Articular chondrocyte of knee joint (primary cell): ENCODE results near the gene MPP1. TPM values are rescaled to one million over a fixed set of nuclear protein-coding genes. Genes with fewer than 3 reads are reported as not detected.

Experiments used
- small RNA-seq: library from RNA; depleted of rRNA; stranded (forward); fragments of <200 nt; gene quantifications from one replicate; pipeline ENCODE3, GENCODE V24; 2012
- total RNA-seq: library from RNA; depleted of rRNA; stranded (reverse); fragments of >200 nt; gene quantifications from 2 replicates; pipeline ENCODE4 v1.2.3, GENCODE V29; 2012

The MPP1 gene
- total RNA-seq = 16.8 and 18.6 TPM in 2 replicates

DNA sequence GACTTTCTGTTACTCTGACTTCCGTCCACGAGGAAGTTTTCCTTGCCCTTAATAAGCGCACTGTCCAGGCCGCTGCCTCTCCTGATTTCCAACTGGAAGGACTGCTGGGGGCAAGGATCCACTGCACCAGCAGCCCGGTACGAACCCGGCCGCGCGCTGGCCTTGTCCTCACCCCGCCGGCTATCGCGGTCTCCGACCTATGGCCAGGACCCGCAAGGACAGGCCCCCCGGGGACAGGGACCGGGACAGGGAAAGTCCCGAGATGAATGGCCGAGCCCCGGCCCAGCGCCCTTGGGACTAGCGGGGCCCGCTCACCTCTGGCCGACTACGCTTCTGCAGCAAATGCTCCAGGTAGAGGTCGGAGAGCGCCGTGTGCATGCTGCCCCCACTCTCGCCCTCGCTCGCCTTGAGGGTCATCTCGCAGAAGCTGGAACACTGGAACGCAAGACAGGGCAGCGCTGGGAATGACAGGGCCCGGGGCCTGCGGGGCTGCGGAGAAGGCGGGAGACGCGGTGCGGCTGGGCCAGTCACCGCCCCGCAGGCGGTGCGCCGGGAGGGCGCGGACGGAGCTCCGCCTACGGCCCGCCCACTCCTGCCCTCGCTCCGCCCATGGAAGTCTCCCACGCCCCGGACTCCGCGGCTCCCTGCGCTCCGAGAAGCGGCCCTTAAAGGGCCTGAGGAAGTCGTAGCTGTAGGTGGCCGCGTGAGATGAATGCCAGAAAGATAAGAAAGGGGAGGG is at the start of gene MPP1:
Gene MPP1 (minus strand): TSS at position 529 of the 739 bp plus-strand sequence. CDS start 112 bp downstream, at position 417.

DNA sequence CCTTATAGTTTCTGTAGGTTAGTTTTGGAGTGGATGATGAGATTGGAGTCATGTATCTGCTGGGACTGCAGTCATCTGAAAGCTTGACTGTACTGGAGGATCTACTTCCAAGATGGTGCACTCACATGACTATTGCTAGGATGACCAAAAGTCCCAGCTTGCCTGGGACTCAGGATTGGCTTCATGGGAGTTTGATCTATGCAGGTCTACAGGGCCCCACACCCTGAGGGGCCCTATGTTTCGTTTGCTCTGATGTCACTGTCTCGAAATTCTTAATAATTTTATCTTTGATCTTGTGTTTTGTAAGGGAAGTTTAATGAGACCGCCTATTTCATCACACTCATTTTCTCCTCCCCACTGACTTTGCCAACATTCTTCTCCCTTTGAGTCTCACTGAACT is 29.3 kb upstream of the MPP1 start, which contains the start of gene SMIM9:
Gene SMIM9 (minus strand): TSS at position 101 of the 400 bp plus-strand sequence. CDS start 3,806 bp downstream, outside the sequence.

GRCh38 chrX:154762537-154763296 is 42.6 kb downstream of the MPP1 start, which contains the start of gene DKC1:
DKC1 (plus strand) TSS chrX:154762864; CDS start chrX:154762966, 102 bp downstream.

GRCh38 chrX:154750301-154751202 is 54.7 kb downstream of the MPP1 start, which contains the start of gene GAB3:
GAB3 (minus strand) TSS chrX:154751077; CDS start chrX:154751025, 52 bp downstream.

Small RNA genes within 50 kb of the gene (small RNA-seq; reads per million reads assigned to genes)
- not detected for gene SNORA36A

Other genes with a start within 250 kb of the MPP1 start
- gene CTAG1A, start 220.4 kb downstream of the MPP1 start, total RNA-seq = not detected in 2 replicates
- gene CTAG1B, start 186.2 kb downstream of the MPP1 start, total RNA-seq = not detected in 2 replicates
- gene CTAG2, start 151.9 kb downstream of the MPP1 start, total RNA-seq = not detected in 2 replicates
- gene GAB3, start 54.4 kb downstream of the MPP1 start, total RNA-seq = 0.86 and 3.8 TPM in 2 replicates
- 22.2 and 29.5 TPM in 2 replicates for gene DKC1, start 42.6 kb downstream of the MPP1 start, total RNA-seq
- 0.22 TPM in 1 of 2 replicates, not detected in the other for gene SMIM9, start 29.2 kb upstream of the MPP1 start, total RNA-seq
- gene F8A1, start 80.9 kb upstream of the MPP1 start, total RNA-seq = 2.9 and 4.2 TPM in 2 replicates
- 16.5 and 18.4 TPM in 2 replicates for gene F8, start 217.2 kb upstream of the MPP1 start, total RNA-seq
- gene FUNDC2, start 221.4 kb upstream of the MPP1 start, total RNA-seq = 60.0 and 70.6 TPM in 2 replicates